ENCODE data around the gene PRRG2.

The PRRG2 gene

GRCh38 chr19:49557641-49558325 is 23.3 kb upstream of the PRRG2 start:
- DNase-seq = no peak

- DNase-seq = no peak
Measured at GRCh38 chr19:49558591-49558990, 22.5 kb upstream of the PRRG2 start.

- DNase-seq = no peak
Measured at GRCh38 chr19:49559443-49559842, 21.7 kb upstream of the PRRG2 start.

- DNase-seq = no peak
Measured at GRCh38 chr19:49559928-49560327, 21.2 kb upstream of the PRRG2 start.

- DNase-seq = no peak
Measured at GRCh38 chr19:49560358-49560900, 20.7 kb upstream of the PRRG2 start.

GRCh38 chr19:49564616-49565045 is 16.5 kb upstream of the PRRG2 start:
- no peak for DNase-seq

GRCh38 chr19:49565261-49565660 is 15.9 kb upstream of the PRRG2 start:
- no peak for DNase-seq

- DNase-seq = no peak
Measured at GRCh38 chr19:49566302-49566701, 14.8 kb upstream of the PRRG2 start.

- no peak for DNase-seq
Measured at GRCh38 chr19:49567861-49568441, 13.2 kb upstream of the PRRG2 start.

- peak; percentile 96 for DNase-seq
Measured at GRCh38 chr19:49570138-49570856, 10.8 kb upstream of the PRRG2 start.

- DNase-seq = peak; percentile 83
Measured at GRCh38 chr19:49570997-49571676, 10.0 kb upstream of the PRRG2 start.

- no peak for DNase-seq
Measured at GRCh38 chr19:49573009-49573408, 8.1 kb upstream of the PRRG2 start.

- DNase-seq = no peak
Measured at GRCh38 chr19:49573425-49573824, 7.7 kb upstream of the PRRG2 start.

GRCh38 chr19:49574206-49574755 is 6.8 kb upstream of the PRRG2 start:
- DNase-seq = no peak

- DNase-seq = no peak
Measured at GRCh38 chr19:49579193-49579592, 1.9 kb upstream of the PRRG2 start.

- no peak for DNase-seq
Measured at GRCh38 chr19:49579947-49580263, 1.2 kb upstream of the PRRG2 start.

- DNase-seq = peak; percentile 96
Measured at GRCh38 chr19:49580264-49581006, 681 bp upstream of the PRRG2 start, which contains the start of gene NOSIP. NOSIP (minus strand) TSS chr19:49580556; CDS start chr19:49560691, 19,865 bp downstream.

- DNase-seq = no peak
Measured at GRCh38 chr19:49583239-49583638, 2.1 kb downstream of the PRRG2 start.

GRCh38 chr19:49585023-49585422 is 3.9 kb downstream of the PRRG2 start:
- no peak for DNase-seq

- no peak for DNase-seq
Measured at GRCh38 chr19:49587227-49587626, 6.1 kb downstream of the PRRG2 start.

GRCh38 chr19:49588365-49589122 is 7.4 kb downstream of the PRRG2 start:
- no peak for DNase-seq

- DNase-seq = no peak
Measured at GRCh38 chr19:49589502-49589905, 8.4 kb downstream of the PRRG2 start.

Measured in NCI-H1694 treated with DMSO at 0.1 percent for 48 hours (cell line).